Stomach smooth muscle (tissue), 2 donors: ENCODE measurements around the gene AAR2.

Source experiments
- H3K27ac ChIP-seq: one replicate; pipeline ENCODE4 v1.7.0; 2013; ENCODE audit warnings: mild to moderate bottlenecking, low read length, inconsistent platforms
- H3K27me3 ChIP-seq, 2 donors: one replicate each; pipeline ENCODE4 v1.7.0; 2013; ENCODE audit warnings: low read length in 2 of 2; ENCODE audit not compliant: insufficient read depth in 2 of 2, control insufficient read depth in 1 of 2
- H3K36me3 ChIP-seq, 2 donors: one replicate each; pipeline ENCODE4 v1.7.0; 2013; ENCODE audit warnings: low read length in 2 of 2; ENCODE audit not compliant: control insufficient read depth in 2 of 2, insufficient read depth in 2 of 2
- H3K4me1 ChIP-seq: one replicate; pipeline ENCODE4 v1.7.0; 2013; ENCODE audit warnings: low read length; ENCODE audit not compliant: control insufficient read depth, insufficient read depth
- H3K4me3 ChIP-seq, 2 donors: one replicate each; pipeline ENCODE4 v1.7.0; 2013; ENCODE audit warnings: low read length in 2 of 2
- H3K9ac ChIP-seq, 2 donors: one replicate each; pipeline ENCODE4 v1.7.0; 2013; ENCODE audit warnings: low read length in 2 of 2, mild to moderate bottlenecking in 1 of 2
- H3K9me3 ChIP-seq, 2 donors: one replicate each; pipeline ENCODE4 v1.7.0; 2013; ENCODE audit warnings: low read length in 2 of 2; ENCODE audit not compliant: control insufficient read depth in 2 of 2
- donor health status: healthy.
- donor health status: Pancreatic carcinoma.

AAR2 gene

GRCh38 chr20:36240076-36240475 lies 3.8 kb downstream of the AAR2 start:
- H3K4me3 ChIP-seq, result no peak overlapping the region
- no peaks in the 10 kb centered on the region for H3K9me3 ChIP-seq
- H3K27me3 ChIP-seq, result no peaks in the 10 kb centered on the region
- no peak overlapping the region for H3K9ac ChIP-seq
- H3K4me1 ChIP-seq, result peaks cover 13% of the 10 kb centered on the region
- H3K27ac ChIP-seq, result no peak overlapping the region
- H3K36me3 ChIP-seq, result peaks cover 27 to 33% of the 10 kb centered on the region in 2 donors

- no peak overlapping the region for H3K27ac ChIP-seq
- peaks cover 8% of the 10 kb centered on the region for H3K4me1 ChIP-seq
Measured at GRCh38 chr20:36241678-36242077, 5.4 kb downstream of the AAR2 start.

GRCh38 chr20:36243726-36244125 lies 7.4 kb downstream of the AAR2 start:
- Histone ChIP-seq H3K27me3 (no peaks in the 10 kb centered on the region), H3K9me3 (no peaks in the 10 kb centered on the region), H3K9ac (no peak overlapping the region), H3K4me1 (no peaks in the 10 kb centered on the region), H3K36me3 (peaks cover 50 to 64% of the 10 kb centered on the region in 2 donors), H3K27ac (no peak overlapping the region), H3K4me3 (no peak overlapping the region)

More at GRCh38 chr20:36241678-36242077, 5.4 kb downstream of the AAR2 start:
- Histone ChIP-seq H3K4me3 (no peak overlapping the region), H3K27me3 (no peaks in the 10 kb centered on the region), H3K9ac (no peak overlapping the region), H3K9me3 (no peaks in the 10 kb centered on the region), H3K36me3 (peaks cover 43 to 49% of the 10 kb centered on the region in 2 donors)

GRCh38 chr20:36246401-36246800 lies 10.1 kb downstream of the AAR2 start:
- no peak overlapping the region for H3K27ac ChIP-seq
- peaks cover 48 to 58% of the 10 kb centered on the region in 2 donors for H3K36me3 ChIP-seq
- H3K9me3 ChIP-seq, result no peaks in the 10 kb centered on the region
- H3K9ac ChIP-seq, result no peak overlapping the region
- no peak overlapping the region for H3K4me3 ChIP-seq
- H3K4me1 ChIP-seq, result no peaks in the 10 kb centered on the region
- no peaks in the 10 kb centered on the region for H3K27me3 ChIP-seq

GRCh38 chr20:36248836-36249235 lies 12.6 kb downstream of the AAR2 start:
- H3K36me3 ChIP-seq, result peaks cover 46 to 62% of the 10 kb centered on the region in 2 donors
- H3K27me3 ChIP-seq, result no peaks in the 10 kb centered on the region
- no peaks in the 10 kb centered on the region for H3K9me3 ChIP-seq
- no peaks in the 10 kb centered on the region for H3K4me1 ChIP-seq
- no peak overlapping the region for H3K9ac ChIP-seq
- H3K27ac ChIP-seq, result no peak overlapping the region
- H3K4me3 ChIP-seq, result no peak overlapping the region

- Histone ChIP-seq H3K4me3 (no peak overlapping the region), H3K27ac (no peak overlapping the region), H3K9me3 (no peaks in the 10 kb centered on the region), H3K27me3 (no peaks in the 10 kb centered on the region), H3K9ac (no peak overlapping the region), H3K36me3 (peaks cover 44 to 56% of the 10 kb centered on the region in 2 donors), H3K4me1 (no peaks in the 10 kb centered on the region)
Measured at GRCh38 chr20:36249450-36249849, 13.2 kb downstream of the AAR2 start.

GRCh38 chr20:36251426-36251825 lies 15.1 kb downstream of the AAR2 start:
- Histone ChIP-seq H3K27me3 (no peaks in the 10 kb centered on the region), H3K4me3 (no peak overlapping the region), H3K9ac (no peak overlapping the region), H3K4me1 (no peaks in the 10 kb centered on the region), H3K9me3 (no peaks in the 10 kb centered on the region), H3K36me3 (peaks cover 35 to 45% of the 10 kb centered on the region in 2 donors), H3K27ac (no peak overlapping the region)

- Histone ChIP-seq H3K27ac (no peak overlapping the region), H3K36me3 (peaks cover 31 to 45% of the 10 kb centered on the region in 2 donors), H3K4me1 (no peaks in the 10 kb centered on the region), H3K9me3 (no peaks in the 10 kb centered on the region), H3K4me3 (no peak overlapping the region), H3K9ac (no peak overlapping the region), H3K27me3 (no peaks in the 10 kb centered on the region)
Measured at GRCh38 chr20:36252511-36252910, 16.2 kb downstream of the AAR2 start.

GRCh38 chr20:36253036-36253435 lies 16.8 kb downstream of the AAR2 start:
- no peak overlapping the region for H3K9ac ChIP-seq
- H3K9me3 ChIP-seq, result no peaks in the 10 kb centered on the region
- H3K27me3 ChIP-seq, result no peaks in the 10 kb centered on the region
- peaks cover 31 to 42% of the 10 kb centered on the region in 2 donors for H3K36me3 ChIP-seq
- no peaks in the 10 kb centered on the region for H3K4me1 ChIP-seq
- no peak overlapping the region for H3K27ac ChIP-seq
- no peak overlapping the region for H3K4me3 ChIP-seq

GRCh38 chr20:36254076-36254475 lies 17.8 kb downstream of the AAR2 start:
- Histone ChIP-seq H3K36me3 (peaks cover 26 to 34% of the 10 kb centered on the region in 2 donors), H3K27me3 (no peaks in the 10 kb centered on the region), H3K27ac (no peak overlapping the region), H3K9me3 (no peaks in the 10 kb centered on the region), H3K9ac (no peak overlapping the region), H3K4me1 (no peaks in the 10 kb centered on the region), H3K4me3 (no peak overlapping the region)

- no peaks in the 10 kb centered on the region for H3K4me1 ChIP-seq
- no peak overlapping the region for H3K9ac ChIP-seq
- H3K4me3 ChIP-seq, result no peak overlapping the region
- no peak overlapping the region for H3K27ac ChIP-seq
- H3K36me3 ChIP-seq, result peaks cover 26 to 29% of the 10 kb centered on the region in 2 donors
- no peaks in the 10 kb centered on the region for H3K9me3 ChIP-seq
- no peaks in the 10 kb centered on the region for H3K27me3 ChIP-seq
Measured at GRCh38 chr20:36255445-36255844, 19.2 kb downstream of the AAR2 start.
